Effector memory CD4-positive, alpha-beta T cell (primary cell): Measurements from ENCODE around the gene MN1.
A peak's percentile ranks its signal among the peaks of the same experiment; 100 is the strongest.

Source experiments
- DNase-seq, 3 donors: peaks; one replicate each; pipeline ENCODE4 v3.0.0-alpha.2; 2020
- H3K27ac ChIP-seq: 2 replicates; pipeline ENCODE4 v1.7.0; 2013; ENCODE audit warnings: mild to moderate bottlenecking, low read length, moderate library complexity; ENCODE audit not compliant: insufficient read depth, poor library complexity, severe bottlenecking
- H3K27me3 ChIP-seq: replicated peaks from 2 replicates; pipeline ENCODE4 v1.7.0; 2013; ENCODE audit warnings: mild to moderate bottlenecking, low read length; ENCODE audit not compliant: insufficient read depth, control insufficient read depth, poor library complexity, severe bottlenecking
- H3K36me3 ChIP-seq: 2 replicates; pipeline ENCODE4 v1.7.0; 2013; ENCODE audit warnings: mild to moderate bottlenecking, low read length, moderate library complexity; ENCODE audit not compliant: control insufficient read depth, insufficient read depth
- H3K4me1 ChIP-seq: 2 replicates; pipeline ENCODE4 v1.7.0; 2013; ENCODE audit warnings: low read length, mild to moderate bottlenecking; ENCODE audit not compliant: control insufficient read depth, insufficient read depth, poor library complexity, severe bottlenecking
- H3K4me3 ChIP-seq: 2 replicates; pipeline ENCODE4 v1.7.0; 2013; ENCODE audit warnings: low read length, low read depth, mild to moderate bottlenecking; ENCODE audit not compliant: insufficient read depth, poor library complexity, severe bottlenecking
- H3K9me3 ChIP-seq: 2 replicates; pipeline ENCODE4 v1.7.0; 2013; ENCODE audit warnings: mild to moderate bottlenecking, low read length, moderate library complexity; ENCODE audit not compliant: control insufficient read depth
- total RNA-seq, 3 donors: gene quantifications; one replicate each; lab custom pipeline; 2026; lab: John Stamatoyannopoulos, UW

Gene MN1
- 0.44 to 0.69 (median 0.58) reads per million in 3 donors for total RNA-seq

- peak within 1 kb of the TSS; percentile 85 for H3K4me3 ChIP-seq
- peak in 1 of 3 donors; percentile 25 for DNase-seq
- H3K27me3 ChIP-seq = peaks cover 5% of the 10 kb centered on the region
- no peaks in the 10 kb centered on the region for H3K9me3 ChIP-seq
- H3K4me1 ChIP-seq = peaks cover 12% of the 10 kb centered on the region
- H3K36me3 ChIP-seq = no peaks in the 10 kb centered on the region
- no peak within 1 kb of the TSS for H3K27ac ChIP-seq
These were observed at the start of gene MN1 for GRCh38 chr22:27801616-27802345. Gene MN1 (minus strand): TSS chr22:27801756. CDS start chr22:27800543, 1,213 bp downstream.

GRCh38 chr22:27850000-27850521, 48.5 kb upstream of the MN1 start:
- Histone ChIP-seq H3K36me3 (peaks cover 66% of the 10 kb centered on the region), H3K4me3 (no peak overlapping the region), H3K27me3 (no peaks in the 10 kb centered on the region), H3K4me1 (no peaks in the 10 kb centered on the region), H3K9me3 (no peaks in the 10 kb centered on the region), H3K27ac (no peak overlapping the region)
- DNase-seq = no peak

GRCh38 chr22:27848005-27848404, 46.4 kb upstream of the MN1 start:
- Histone ChIP-seq H3K36me3 (peaks cover 53% of the 10 kb centered on the region), H3K9me3 (no peaks in the 10 kb centered on the region), H3K4me3 (no peak overlapping the region), H3K27ac (no peak overlapping the region), H3K4me1 (no peaks in the 10 kb centered on the region), H3K27me3 (no peaks in the 10 kb centered on the region)
- no peak for DNase-seq

- no peak overlapping the region for H3K4me3 ChIP-seq
- H3K4me1 ChIP-seq = no peaks in the 10 kb centered on the region
- peaks cover 44% of the 10 kb centered on the region for H3K36me3 ChIP-seq
- no peaks in the 10 kb centered on the region for H3K27me3 ChIP-seq
- DNase-seq = no peak
- H3K9me3 ChIP-seq = no peaks in the 10 kb centered on the region
- no peak overlapping the region for H3K27ac ChIP-seq
These were observed 45.4 kb upstream of the MN1 start for GRCh38 chr22:27846910-27847309.

GRCh38 chr22:27846248-27846757, 44.7 kb upstream of the MN1 start:
- Histone ChIP-seq H3K36me3 (peaks cover 38% of the 10 kb centered on the region), H3K4me3 (no peak overlapping the region), H3K4me1 (no peaks in the 10 kb centered on the region), H3K27ac (no peak overlapping the region), H3K27me3 (no peaks in the 10 kb centered on the region), H3K9me3 (no peaks in the 10 kb centered on the region)
- DNase-seq = no peak

- H3K4me1 ChIP-seq = no peaks in the 10 kb centered on the region
- no peak overlapping the region for H3K4me3 ChIP-seq
- H3K27me3 ChIP-seq = no peaks in the 10 kb centered on the region
- no peak for DNase-seq
- H3K9me3 ChIP-seq = no peaks in the 10 kb centered on the region
- H3K36me3 ChIP-seq = peaks cover 32% of the 10 kb centered on the region
- H3K27ac ChIP-seq = no peak overlapping the region
These were observed 44.1 kb upstream of the MN1 start for GRCh38 chr22:27845644-27846043.

- Histone ChIP-seq H3K27ac (no peak overlapping the region), H3K4me1 (no peaks in the 10 kb centered on the region), H3K27me3 (no peaks in the 10 kb centered on the region), H3K4me3 (no peak overlapping the region), H3K36me3 (peaks cover 25% of the 10 kb centered on the region), H3K9me3 (no peaks in the 10 kb centered on the region)
- DNase-seq = no peak
These were observed 43.4 kb upstream of the MN1 start for GRCh38 chr22:27844656-27845591.

GRCh38 chr22:27844256-27844655, 42.7 kb upstream of the MN1 start:
- H3K27ac ChIP-seq = no peak overlapping the region
- no peak for DNase-seq
- no peak overlapping the region for H3K4me3 ChIP-seq
- no peaks in the 10 kb centered on the region for H3K27me3 ChIP-seq
- H3K36me3 ChIP-seq = peaks cover 20% of the 10 kb centered on the region
- H3K9me3 ChIP-seq = no peaks in the 10 kb centered on the region
- H3K4me1 ChIP-seq = no peaks in the 10 kb centered on the region

- no peak for DNase-seq
- H3K4me3 ChIP-seq = no peak overlapping the region
- H3K9me3 ChIP-seq = no peaks in the 10 kb centered on the region
- H3K4me1 ChIP-seq = no peaks in the 10 kb centered on the region
- no peaks in the 10 kb centered on the region for H3K27me3 ChIP-seq
- H3K27ac ChIP-seq = no peak overlapping the region
- H3K36me3 ChIP-seq = peaks cover 15% of the 10 kb centered on the region
These were observed 41.9 kb upstream of the MN1 start for GRCh38 chr22:27843441-27843840.
